ENCODE measurements around the gene SNRPB. TPM values are rescaled to one million over a fixed set of nuclear protein-coding genes. Genes with fewer than 3 reads are reported as not detected.

SNRPB gene
- total RNA-seq, 1 experiment from 2014 or later = 664 TPM

GRCh38 chr20:2462484-2462883 is 8.1 kb downstream of the SNRPB start:
- no TSS peak for BruUV-seq (replicated peaks)
- H3K9me2 ChIP-seq (replicated peaks; ENCODE audit: low read length) = no peaks in the 10 kb centered on the region
- H3K9me3 ChIP-seq (ENCODE audit: low read length) = no peaks in the 10 kb centered on the region
- TF ChIP-seq EZH2 (IDR thresholded peaks at IDR 0.05; ENCODE audit: low read length, unreplicated experiment) = no peak
- TF ChIP-seq EZH2phosphoT487 (IDR thresholded peaks at IDR 0.05; ENCODE audit: borderline replicate concordance, low read length) = no peak
- no peak for TF ChIP-seq CTCF (conservative IDR thresholded peaks at IDR 0.05; ENCODE audit: low read depth, low read length)
- no peak overlapping the region for H3K4me3 ChIP-seq (ENCODE audit: low read length)
- no peaks in the 10 kb centered on the region; the same call in 1 of the 2 replicates for H3K4me1 ChIP-seq (ENCODE audit: insufficient read depth, low read length)
- peaks cover 64% of the 10 kb centered on the region for H4K20me1 ChIP-seq (ENCODE audit: low read length)
- H3K9ac ChIP-seq (ENCODE audit: low read length) = no peak overlapping the region
- ChIA-PET CTCF (no interaction called here), POLR2A (ENCODE audit: unreplicated experiment) (no interaction called here)
- intact Hi-C loops (cut with micrococcal nuclease) = no loop called here
- peaks cover 29% of the 10 kb centered on the region for H3K79me2 ChIP-seq (ENCODE audit: low read length)
- H3K27me3 ChIP-seq (ENCODE audit: low read length) = no peaks in the 10 kb centered on the region
- H3K36me3 ChIP-seq (ENCODE audit: low read depth, low read length) = peaks cover 78% of the 10 kb centered on the region
- ATAC-seq = no peak
- DNase-seq = no peak
- no peak overlapping the region for H3K27ac ChIP-seq (ENCODE audit: low read length)
- no peak overlapping the region for H2AFZ ChIP-seq (ENCODE audit: low read length)
- H3K4me2 ChIP-seq (ENCODE audit: low read length) = no peak overlapping the region
- peaks cover 29% of the 10 kb centered on the region for H3F3A ChIP-seq (ENCODE audit: low read length, unreplicated experiment)

DNA sequence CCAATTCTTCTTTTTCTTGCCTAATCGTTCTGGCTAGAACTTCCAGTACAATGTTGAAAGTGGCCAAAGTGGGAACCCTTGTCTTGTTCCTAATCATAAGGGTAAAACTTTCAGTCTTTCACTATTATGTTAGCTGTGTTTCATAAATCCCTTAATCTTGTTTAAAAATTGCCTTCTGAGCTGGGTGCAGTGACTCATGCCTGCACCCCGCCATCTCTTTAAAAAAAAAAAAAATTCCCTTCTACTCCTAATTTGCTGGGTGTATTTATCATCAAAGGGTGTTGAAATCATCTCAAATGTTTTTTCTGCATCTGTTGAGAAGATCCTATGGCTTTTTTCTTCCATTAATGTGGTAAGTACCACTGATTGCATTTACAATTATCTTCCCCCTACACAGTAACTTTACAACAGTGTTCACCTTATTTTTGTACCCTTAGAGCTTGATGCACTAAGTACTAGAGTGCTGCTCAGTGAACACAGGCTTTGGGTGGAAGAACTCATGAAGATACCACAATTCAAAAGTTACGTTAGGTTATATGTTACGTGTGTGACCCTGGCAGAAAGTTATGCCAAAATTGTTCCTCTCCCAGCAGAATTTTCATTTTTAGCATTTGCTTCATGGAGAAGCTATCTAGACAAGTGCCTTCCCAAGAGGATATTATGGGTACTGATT is 9.7 kb downstream of the SNRPB start:
- Histone ChIP-seq H3K4me3 (ENCODE audit: low read length) (no peak overlapping the region), H3K36me3 (ENCODE audit: low read depth, low read length) (peaks cover 62% of the 10 kb centered on the region), H3K9me2 (replicated peaks; ENCODE audit: low read length) (no peaks in the 10 kb centered on the region), H3K79me2 (ENCODE audit: low read length) (peaks cover 13% of the 10 kb centered on the region), H3F3A (ENCODE audit: low read length, unreplicated experiment) (peaks cover 29% of the 10 kb centered on the region), H3K27ac (ENCODE audit: low read length) (no peak overlapping the region), H3K4me2 (ENCODE audit: low read length) (no peak overlapping the region), H4K20me1 (ENCODE audit: low read length) (peaks cover 48% of the 10 kb centered on the region), H3K9ac (ENCODE audit: low read length) (no peak overlapping the region), H3K4me1 (ENCODE audit: insufficient read depth, low read length) (no peaks in the 10 kb centered on the region), H3K9me3 (ENCODE audit: low read length) (no peaks in the 10 kb centered on the region), H2AFZ (ENCODE audit: low read length) (no peak overlapping the region), H3K27me3 (ENCODE audit: low read length) (no peaks in the 10 kb centered on the region)
- no peak for ATAC-seq
- ChIA-PET CTCF (interaction anchor here (0.6 kb wide), 1 partner anchor 586 kb away, joined by 3 read pairs; no protein-coding TSS in a partner anchor), POLR2A (ENCODE audit: unreplicated experiment) (interaction anchor here (0.6 kb wide), 1 partner anchor 81 kb away, joined by 3 read pairs; no protein-coding TSS in a partner anchor)
- no TSS peak for BruUV-seq (replicated peaks)
- no peak for TF ChIP-seq EZH2phosphoT487 (IDR thresholded peaks at IDR 0.05; ENCODE audit: borderline replicate concordance, low read length)
- DNase-seq = no peak
- intact Hi-C loops (cut with micrococcal nuclease) = no loop called here

DNA sequence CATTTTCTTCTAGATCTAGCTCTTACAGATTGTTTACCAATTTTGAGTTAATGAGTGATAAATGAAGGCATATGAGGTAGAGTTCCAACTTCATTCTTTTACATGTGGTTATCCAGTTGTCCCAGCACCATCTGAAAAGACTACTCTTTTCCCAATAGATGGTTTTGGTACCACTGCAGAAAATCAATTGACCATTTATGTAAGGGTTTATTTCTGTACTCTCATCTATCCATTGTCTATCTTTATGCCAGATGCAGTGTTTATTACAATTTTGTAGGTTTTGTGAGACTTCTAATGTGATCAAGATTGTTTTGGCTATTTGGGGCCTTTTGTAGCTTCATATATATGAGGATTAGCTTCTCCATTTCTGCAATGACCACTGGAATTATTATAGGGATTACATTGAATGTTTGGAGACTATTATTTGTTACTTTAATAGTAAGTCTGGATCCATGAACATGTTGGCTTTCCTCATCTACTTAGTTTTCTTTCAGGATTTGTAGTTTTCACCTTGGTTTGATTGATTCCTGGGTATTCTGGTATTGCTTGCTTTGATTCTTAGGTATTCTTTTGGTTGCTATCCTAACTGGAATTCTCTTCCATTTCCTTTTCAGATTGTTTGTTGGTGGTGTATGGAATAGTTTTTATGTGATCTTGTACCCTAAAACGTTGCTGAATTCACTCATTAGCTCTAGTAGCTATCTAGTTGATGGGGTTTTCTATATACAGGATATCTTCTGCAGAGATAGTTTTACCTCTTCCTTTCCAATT is 10.4 kb downstream of the SNRPB start:
- intact Hi-C loops (cut with micrococcal nuclease) = loop anchor here (10.0 kb wide), 1 partner anchor 355 kb away; the partner anchor contains the start of gene STK35

More for the DNA sequence above, 10.4 kb downstream of the SNRPB start:
- CTCF ChIA-PET = interaction anchor here (0.6 kb wide), 1 partner anchor 585 kb away, joined by 3 read pairs; no protein-coding TSS in a partner anchor
- Histone ChIP-seq H3K79me2 (ENCODE audit: low read length) (peaks cover 8% of the 10 kb centered on the region; the same call in 1 of the 2 replicates), H4K20me1 (ENCODE audit: low read length) (peaks cover 41% of the 10 kb centered on the region), H3K27me3 (ENCODE audit: low read length) (no peaks in the 10 kb centered on the region), H3K9ac (ENCODE audit: low read length) (no peak overlapping the region), H3K36me3 (ENCODE audit: low read depth, low read length) (peaks cover 55% of the 10 kb centered on the region), H3F3A (ENCODE audit: low read length, unreplicated experiment) (peaks cover 29% of the 10 kb centered on the region), H3K4me3 (ENCODE audit: low read length) (no peak overlapping the region), H3K27ac (ENCODE audit: low read length) (no peak overlapping the region), H3K9me2 (replicated peaks; ENCODE audit: low read length) (no peaks in the 10 kb centered on the region), H3K4me2 (ENCODE audit: low read length) (no peak overlapping the region), H3K9me3 (ENCODE audit: low read length) (no peaks in the 10 kb centered on the region), H3K4me1 (ENCODE audit: insufficient read depth, low read length) (no peaks in the 10 kb centered on the region), H2AFZ (ENCODE audit: low read length) (no peak overlapping the region)
- no peak for DNase-seq
- TSS peak; percentile 1 for BruUV-seq (replicated peaks)
- no peak for ATAC-seq
- TF ChIP-seq EZH2 (IDR thresholded peaks at IDR 0.05; ENCODE audit: low read length, unreplicated experiment) (no peak), CTCF (conservative IDR thresholded peaks at IDR 0.05; ENCODE audit: low read depth, low read length) (no peak), EZH2phosphoT487 (IDR thresholded peaks at IDR 0.05; ENCODE audit: borderline replicate concordance, low read length) (no peak)
- POLR2A ChIA-PET (ENCODE audit: unreplicated experiment) = interaction anchor here (0.6 to 0.9 kb wide), 2 partner anchors 10 to 82 kb away, joined by 3 to 5 read pairs; partner anchors contain the start of gene SNRPB

All from PC-3 (cell line).